Measurements from ENCODE around the gene DDN. TPM values are rescaled to one million over a fixed set of nuclear protein-coding genes. Genes with fewer than 3 reads are reported as not detected.

DDN gene
- total RNA-seq, 1 experiment from 2014 or later: 0.51 TPM

DNA sequence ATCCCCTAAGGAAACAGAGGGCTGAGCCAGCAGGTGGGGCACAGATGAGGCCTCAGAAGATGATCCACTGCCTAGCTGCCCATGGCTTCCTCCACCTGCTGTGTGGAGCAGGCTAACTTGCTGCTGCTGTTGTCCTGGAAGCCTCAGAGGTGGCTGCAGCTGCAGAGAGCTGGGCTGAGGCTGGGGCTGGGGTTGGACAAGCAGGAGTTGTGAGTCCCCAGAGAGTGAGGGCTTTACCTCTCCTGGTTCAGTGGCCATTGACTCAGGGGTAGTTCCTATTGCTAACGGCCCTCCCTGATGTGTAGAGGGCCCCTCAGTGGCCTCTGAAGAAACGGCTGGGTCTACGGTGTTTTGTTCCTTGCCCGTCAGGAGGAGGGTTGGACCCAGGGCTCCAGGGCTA lies 33.1 kb upstream of the DDN start:
- no peaks in the 10 kb centered on the region for H3K4me1 ChIP-seq (ENCODE audit: control insufficient read depth, insufficient read depth, low read length)
- ChIA-PET CTCF (no interaction called here), POLR2A (interaction anchor here (0.5 kb wide), 1 partner anchor 82 kb away, joined by 5 read pairs; no protein-coding TSS in a partner anchor)
- intact Hi-C loops (cut with micrococcal nuclease; ENCODE audit: unreplicated experiment): no loop called here
- H3K4me3 ChIP-seq (ENCODE audit: low read depth in 2 of 2, low read length in 2 of 2): no peak overlapping the region
- no peaks in the 10 kb centered on the region for H3K9me3 ChIP-seq (ENCODE audit: control insufficient read depth, insufficient read depth, low read depth, low read length)
- TF ChIP-seq SIN3A (IDR thresholded peaks at IDR 0.05; ENCODE audit: borderline replicate concordance, insufficient read depth, low read depth, low read length) (no peak), TCF7L2 (IDR thresholded peaks at IDR 0.05; ENCODE audit: low read depth, low read length) (no peak)
- no peaks in the 10 kb centered on the region for H3K27me3 ChIP-seq (ENCODE audit: control insufficient read depth, insufficient read depth, low read length)
- BruUV-seq (replicated peaks): no TSS peak
- peaks cover 7% of the 10 kb centered on the region for H3K36me3 ChIP-seq (ENCODE audit: control insufficient read depth, insufficient read depth, low read length)
- no peak overlapping the region for H3K27ac ChIP-seq (ENCODE audit: low read length)
- in situ Hi-C loops (cut with HindIII; ENCODE audit: low pct_unique_long_range_greater_than_20kb, low sequenced_read_pairs): no loop called here
- ATAC-seq (no peak), DNase-seq (ENCODE audit: low read depth, low spot score) (no peak)

DNA sequence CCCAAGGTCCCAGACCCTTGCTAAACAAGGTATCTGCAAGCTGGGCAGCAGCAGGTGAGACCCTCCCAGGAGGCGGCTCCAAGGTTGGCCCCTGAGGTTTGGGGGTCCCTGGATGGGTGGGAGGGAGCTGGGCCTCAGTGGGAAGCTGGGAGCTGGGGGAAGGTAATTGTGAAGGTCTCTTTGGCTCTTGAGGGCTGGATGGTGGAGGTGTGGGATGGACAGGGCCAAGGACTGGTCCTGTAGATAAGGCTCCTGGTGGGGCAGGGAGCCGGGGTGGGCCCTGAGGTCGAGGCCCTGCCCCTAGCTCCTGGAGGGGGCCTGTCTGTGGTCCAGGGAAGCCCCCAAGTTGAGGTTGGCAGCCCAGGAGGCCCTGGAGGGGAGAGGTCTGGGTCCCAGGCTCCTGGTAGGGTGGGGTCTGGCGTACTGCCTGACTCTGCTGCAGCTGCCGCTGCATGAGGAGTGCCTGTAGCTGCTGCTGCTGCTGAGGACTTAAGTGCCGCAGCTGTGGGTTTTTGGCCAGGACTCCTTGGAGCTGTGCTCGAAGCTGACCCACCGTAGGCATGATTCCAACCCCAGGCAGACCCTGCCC lies 32.5 kb upstream of the DDN start:
- Histone ChIP-seq H3K4me1 (ENCODE audit: control insufficient read depth, insufficient read depth, low read length) (no peaks in the 10 kb centered on the region), H3K4me3 (ENCODE audit: low read depth in 2 of 2, low read length in 2 of 2) (no peak overlapping the region), H3K9me3 (ENCODE audit: control insufficient read depth, insufficient read depth, low read depth, low read length) (no peaks in the 10 kb centered on the region), H3K27me3 (ENCODE audit: control insufficient read depth, insufficient read depth, low read length) (no peaks in the 10 kb centered on the region), H3K27ac (ENCODE audit: low read length) (no peak overlapping the region), H3K36me3 (ENCODE audit: control insufficient read depth, insufficient read depth, low read length) (peaks cover 7% of the 10 kb centered on the region)
- TF ChIP-seq, protein P1, sequence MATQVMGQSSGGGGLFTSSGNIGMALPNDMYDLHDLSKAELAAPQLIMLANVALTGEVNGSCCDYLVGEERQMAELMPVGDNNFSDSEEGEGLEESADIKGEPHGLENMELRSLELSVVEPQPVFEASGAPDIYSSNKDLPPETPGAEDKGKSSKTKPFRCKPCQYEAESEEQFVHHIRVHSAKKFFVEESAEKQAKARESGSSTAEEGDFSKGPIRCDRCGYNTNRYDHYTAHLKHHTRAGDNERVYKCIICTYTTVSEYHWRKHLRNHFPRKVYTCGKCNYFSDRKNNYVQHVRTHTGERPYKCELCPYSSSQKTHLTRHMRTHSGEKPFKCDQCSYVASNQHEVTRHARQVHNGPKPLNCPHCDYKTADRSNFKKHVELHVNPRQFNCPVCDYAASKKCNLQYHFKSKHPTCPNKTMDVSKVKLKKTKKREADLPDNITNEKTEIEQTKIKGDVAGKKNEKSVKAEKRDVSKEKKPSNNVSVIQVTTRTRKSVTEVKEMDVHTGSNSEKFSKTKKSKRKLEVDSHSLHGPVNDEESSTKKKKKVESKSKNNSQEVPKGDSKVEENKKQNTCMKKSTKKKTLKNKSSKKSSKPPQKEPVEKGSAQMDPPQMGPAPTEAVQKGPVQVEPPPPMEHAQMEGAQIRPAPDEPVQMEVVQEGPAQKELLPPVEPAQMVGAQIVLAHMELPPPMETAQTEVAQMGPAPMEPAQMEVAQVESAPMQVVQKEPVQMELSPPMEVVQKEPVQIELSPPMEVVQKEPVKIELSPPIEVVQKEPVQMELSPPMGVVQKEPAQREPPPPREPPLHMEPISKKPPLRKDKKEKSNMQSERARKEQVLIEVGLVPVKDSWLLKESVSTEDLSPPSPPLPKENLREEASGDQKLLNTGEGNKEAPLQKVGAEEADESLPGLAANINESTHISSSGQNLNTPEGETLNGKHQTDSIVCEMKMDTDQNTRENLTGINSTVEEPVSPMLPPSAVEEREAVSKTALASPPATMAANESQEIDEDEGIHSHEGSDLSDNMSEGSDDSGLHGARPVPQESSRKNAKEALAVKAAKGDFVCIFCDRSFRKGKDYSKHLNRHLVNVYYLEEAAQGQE (IDR thresholded peaks at IDR 0.05; ENCODE audit: insufficient read depth in 1 of 2, low read depth in 2 of 2, low read length in 1 of 2): no peak
- TF ChIP-seq POLR2AphosphoS5 (IDR thresholded peaks at IDR 0.05; ENCODE audit: low read depth, low read length): no peak
- TF ChIP-seq, protein P2, sequence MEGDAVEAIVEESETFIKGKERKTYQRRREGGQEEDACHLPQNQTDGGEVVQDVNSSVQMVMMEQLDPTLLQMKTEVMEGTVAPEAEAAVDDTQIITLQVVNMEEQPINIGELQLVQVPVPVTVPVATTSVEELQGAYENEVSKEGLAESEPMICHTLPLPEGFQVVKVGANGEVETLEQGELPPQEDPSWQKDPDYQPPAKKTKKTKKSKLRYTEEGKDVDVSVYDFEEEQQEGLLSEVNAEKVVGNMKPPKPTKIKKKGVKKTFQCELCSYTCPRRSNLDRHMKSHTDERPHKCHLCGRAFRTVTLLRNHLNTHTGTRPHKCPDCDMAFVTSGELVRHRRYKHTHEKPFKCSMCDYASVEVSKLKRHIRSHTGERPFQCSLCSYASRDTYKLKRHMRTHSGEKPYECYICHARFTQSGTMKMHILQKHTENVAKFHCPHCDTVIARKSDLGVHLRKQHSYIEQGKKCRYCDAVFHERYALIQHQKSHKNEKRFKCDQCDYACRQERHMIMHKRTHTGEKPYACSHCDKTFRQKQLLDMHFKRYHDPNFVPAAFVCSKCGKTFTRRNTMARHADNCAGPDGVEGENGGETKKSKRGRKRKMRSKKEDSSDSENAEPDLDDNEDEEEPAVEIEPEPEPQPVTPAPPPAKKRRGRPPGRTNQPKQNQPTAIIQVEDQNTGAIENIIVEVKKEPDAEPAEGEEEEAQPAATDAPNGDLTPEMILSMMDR (IDR thresholded peaks at IDR 0.05): no peak
- no peak for TF ChIP-seq SIN3A (IDR thresholded peaks at IDR 0.05; ENCODE audit: borderline replicate concordance, insufficient read depth, low read depth, low read length)
- TF ChIP-seq TCF7L2 (IDR thresholded peaks at IDR 0.05; ENCODE audit: low read depth, low read length): no peak
- DNase-seq (ENCODE audit: low read depth, low spot score) (no peak), ATAC-seq (no peak)
- BruUV-seq (replicated peaks): no TSS peak
- in situ Hi-C loops (cut with HindIII; ENCODE audit: low pct_unique_long_range_greater_than_20kb, low sequenced_read_pairs): no loop called here
- intact Hi-C loops (cut with micrococcal nuclease; ENCODE audit: unreplicated experiment): no loop called here
- CTCF ChIA-PET: no interaction called here
- POLR2A ChIA-PET: no interaction called here

Measured in Panc1 (cell line).